GM18511 (cell line): ENCODE data around the gene KCNK6.

ENCODE experiments used
- ATAC-seq: cut with Tn5 transposase; IDR thresholded peaks from one replicate; pipeline ENCODE4 v1.9.1; 2021; ENCODE audit warnings: mild to moderate bottlenecking, moderate library complexity; ENCODE audit not compliant: unreplicated experiment

Gene KCNK6

DNA sequence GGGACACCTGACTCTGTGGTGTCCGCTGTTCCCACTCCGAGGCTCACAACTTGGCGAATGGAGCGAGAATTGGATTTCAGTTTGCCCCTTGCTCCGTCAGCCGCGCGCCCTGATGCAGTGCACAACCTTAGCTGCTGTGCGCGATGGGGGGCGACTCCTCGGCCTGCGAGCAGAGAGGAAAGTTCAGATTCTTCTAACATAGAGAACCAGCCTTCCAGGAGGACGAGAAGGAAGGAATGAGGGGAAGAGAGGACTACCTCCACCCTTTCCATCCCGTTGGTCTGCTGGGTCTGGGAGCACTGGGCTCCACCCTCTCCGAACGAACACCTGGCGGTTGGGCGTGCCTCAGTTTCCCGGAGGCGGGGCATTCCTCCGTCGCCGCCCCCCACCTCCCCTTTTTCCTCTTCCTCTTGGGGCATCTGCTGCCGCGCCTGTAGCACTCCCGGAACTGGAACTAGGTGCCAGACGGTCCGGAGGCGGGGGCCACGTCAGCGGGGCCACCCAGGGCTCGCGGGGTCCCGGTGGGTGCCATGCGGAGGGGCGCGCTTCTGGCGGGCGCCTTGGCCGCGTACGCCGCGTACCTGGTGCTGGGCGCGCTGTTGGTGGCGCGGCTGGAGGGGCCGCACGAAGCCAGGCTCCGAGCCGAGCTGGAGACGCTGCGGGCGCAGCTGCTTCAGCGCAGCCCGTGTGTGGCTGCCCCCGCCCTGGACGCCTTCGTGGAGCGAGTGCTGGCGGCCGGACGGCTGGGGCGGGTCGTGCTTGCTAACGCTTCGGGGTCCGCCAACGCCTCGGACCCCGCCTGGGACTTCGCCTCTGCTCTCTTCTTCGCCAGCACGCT, at the start of gene KCNK6:
Gene KCNK6, plus strand, starts transcription at position 425 of the 838 bp plus-strand sequence. Its CDS starts 106 bp downstream, at position 531.
- no peak for ATAC-seq

DNA sequence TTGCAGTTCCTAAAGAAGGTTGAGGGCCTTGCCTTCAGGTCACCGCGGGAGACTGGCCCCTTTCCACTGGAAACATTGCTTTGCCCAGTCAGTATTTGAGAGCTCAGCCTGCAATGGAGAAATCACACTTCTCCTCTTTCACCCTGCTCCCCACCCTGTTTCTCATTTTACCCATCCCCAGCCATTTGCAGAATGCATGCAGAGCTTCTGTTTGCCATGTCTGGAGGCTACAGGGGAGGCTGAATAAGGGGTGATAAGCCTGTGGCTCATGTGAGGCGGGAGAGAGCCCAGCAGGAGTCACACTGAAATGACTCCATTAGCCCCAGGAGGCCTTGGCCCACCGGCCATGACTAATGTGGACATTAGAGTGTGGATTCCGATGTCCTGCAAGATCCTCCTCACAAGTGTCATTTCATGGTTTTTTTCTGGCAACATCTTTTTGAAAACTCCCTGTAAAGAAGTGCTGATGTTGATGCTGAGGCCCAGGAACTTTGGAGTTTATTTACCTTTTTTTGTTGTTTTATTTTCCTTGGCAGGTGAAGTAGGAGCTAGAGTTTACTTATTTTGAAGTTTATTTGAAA, 49.0 kb upstream of the KCNK6 start:
- no peak for ATAC-seq

DNA sequence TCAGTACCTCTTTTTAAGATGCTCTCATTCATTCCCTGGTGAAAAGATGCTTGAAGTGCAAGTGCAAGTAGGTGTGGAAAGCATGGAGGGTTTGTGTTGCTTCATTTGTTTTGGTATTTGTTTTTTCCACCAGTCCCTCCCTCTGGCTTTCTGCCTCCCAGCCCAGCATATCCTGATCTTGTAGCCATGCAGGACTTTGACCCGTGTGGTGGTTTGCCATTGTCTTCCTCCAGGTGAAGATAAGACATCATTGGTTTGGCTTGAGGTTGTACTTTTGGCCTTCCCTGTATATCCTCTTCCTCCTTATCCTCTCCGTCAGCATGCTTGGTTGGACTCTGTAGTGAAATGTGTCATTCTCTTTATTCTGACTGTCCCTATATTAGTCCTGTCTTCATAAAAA, 46.1 kb upstream of the KCNK6 start:
- no peak for ATAC-seq

DNA sequence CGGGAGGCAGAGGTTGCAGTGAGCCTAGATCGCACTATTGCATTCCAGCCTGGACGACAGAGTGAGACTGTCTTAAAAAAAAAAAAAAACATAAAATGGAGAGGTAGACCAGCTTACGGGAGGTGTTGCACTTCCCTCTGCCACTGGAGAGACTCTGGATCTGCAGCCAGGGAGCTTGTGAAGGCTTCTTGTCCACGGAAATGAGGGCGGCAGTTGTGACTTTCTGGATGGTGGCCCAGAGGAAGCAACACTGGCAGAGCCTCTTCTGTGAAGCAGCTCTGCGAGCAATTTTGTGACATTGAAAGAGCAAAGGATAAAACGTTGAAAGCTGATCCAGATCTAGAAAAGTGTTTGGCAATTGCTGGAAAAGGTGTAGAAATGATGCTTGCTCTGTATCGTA, 44.9 kb upstream of the KCNK6 start:
- ATAC-seq: no peak

DNA sequence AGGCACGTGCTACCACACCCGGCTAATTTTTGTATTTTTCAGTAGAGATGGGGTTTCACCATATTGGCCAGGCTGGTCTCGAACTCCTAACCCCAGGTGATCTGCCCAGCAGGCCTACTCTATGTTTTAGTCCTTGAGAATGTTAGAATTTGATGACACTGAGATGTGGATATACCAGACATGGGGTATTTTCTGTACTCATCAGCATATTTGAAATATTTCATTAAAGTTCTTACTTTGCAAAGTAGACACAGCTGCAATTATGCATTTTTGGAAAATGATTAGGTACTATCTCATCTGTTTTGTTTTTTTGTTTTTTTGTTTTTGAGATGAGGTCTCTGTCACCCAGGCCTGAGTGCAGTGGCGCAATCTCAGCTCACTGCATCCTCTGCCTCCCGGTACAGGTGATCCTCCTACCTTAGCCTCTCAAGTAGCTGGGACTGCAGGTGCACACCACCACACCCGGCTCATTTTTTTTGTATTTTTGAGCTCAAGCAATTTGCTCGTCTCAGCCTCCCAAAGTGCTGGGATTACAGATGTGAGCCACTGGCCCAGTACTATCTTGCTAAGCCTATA, 42.6 kb upstream of the KCNK6 start:
- no peak for ATAC-seq

DNA sequence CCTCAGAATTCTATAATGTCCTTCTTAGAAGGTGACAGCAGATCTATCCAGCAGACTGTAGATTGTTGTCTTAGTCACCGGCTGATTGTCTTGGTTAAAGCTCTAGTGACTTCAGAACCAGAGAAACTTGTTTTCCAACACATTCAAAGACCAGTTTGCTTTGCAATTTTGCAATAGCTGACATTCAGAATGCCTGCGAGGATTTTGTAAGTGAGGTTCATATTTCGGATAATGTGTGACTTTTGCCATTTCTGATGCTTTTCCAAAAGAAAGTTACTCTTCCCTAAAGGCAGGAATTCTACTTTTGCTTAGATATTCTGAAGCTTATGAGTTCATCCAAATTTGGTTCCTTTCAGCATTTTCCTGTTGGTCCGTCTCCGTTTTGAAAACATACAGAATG, 42.1 kb upstream of the KCNK6 start:
- no peak for ATAC-seq

DNA sequence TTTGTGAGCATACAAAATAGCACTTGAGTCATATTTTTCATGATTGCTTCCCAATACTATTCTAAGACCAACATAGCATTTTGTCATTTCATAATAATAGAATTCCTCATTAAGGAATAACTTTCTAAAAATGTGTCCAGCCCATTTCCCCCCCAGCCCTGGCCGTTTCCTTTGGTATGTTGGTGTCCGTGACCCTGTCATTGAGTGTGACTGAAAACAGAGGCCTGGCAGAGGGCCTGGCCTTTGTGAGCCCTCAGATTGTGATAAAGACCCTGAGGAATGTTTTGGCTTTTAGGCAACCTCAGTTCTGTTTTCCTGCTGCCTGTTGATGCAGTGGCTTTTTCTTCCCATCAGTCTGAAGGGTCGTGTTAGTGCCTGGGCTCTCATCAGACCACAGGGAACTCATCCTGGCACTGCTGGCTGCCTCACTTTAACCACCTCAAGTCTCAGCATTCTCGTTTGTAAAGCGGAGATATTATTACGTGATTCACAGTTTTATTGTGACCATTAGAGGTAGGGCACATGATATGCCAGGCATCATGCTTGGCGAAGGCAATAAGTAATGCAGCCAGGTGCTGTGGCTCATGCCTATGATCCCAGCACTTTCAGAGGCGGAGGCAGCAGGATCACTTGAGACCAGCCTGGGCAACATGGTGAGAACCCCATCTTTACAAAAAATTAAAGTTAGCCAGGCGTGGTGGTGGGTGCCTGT, 41.5 kb upstream of the KCNK6 start:
- no peak for ATAC-seq

DNA sequence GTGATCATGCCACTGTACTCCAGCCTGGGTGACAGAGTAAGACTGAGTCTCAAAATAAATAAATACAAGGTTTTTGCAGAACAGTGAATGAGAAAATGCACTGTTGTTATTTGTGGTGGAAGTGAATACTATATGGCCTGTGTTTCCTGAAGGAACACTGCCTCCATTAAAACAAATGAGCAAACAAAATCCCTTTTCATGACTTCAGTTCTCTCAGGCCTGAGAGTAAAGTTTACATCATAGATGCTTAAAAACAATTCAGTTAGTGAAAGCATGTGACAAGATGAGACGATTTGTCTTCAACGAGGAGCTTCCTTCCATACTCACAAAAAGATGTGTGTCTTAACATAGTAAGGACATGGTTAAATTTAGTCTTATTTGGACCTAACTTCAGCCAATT, 40.9 kb upstream of the KCNK6 start:
- ATAC-seq: no peak

DNA sequence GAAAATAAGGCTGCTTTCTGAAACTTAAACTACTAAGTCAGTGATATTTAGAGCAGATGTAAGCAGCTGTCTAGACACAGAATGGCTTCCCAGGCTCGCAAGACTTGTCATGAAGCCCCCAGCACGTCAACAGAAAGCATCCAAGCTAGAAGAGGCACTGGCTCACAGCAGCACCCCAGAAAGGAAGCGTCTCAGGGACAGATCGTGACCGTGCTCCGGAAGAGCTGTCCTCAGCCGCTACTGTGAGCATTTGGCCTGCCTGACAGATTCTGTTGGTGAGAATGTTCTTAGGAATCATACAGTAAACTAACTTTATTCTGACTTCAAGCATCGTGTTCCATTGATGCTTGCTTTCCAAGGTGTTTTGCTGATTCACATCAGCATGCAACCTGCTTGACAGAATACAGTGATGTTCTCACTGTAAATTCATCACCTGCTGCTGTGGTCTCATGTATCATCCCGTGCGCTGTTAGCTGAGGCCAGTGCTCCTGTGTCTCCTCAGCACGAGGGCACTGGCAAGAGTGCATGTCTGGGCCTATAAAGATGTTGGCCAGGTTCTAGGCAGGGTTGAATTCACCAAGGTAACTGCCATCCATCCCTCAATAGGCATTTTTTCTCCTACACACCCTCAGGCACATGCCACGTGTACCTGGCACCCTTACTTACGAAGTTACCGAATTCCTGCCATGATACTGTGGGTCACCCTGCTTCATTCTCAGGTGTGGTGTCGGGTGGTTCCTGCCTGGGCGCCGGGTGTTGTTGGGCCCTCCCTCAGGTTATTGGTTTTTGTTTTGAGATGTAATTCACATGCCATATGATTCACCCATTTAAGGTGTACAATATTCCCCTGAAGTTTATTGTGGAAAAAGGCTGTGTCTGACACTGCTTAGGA, 39.4 kb upstream of the KCNK6 start:
- no peak for ATAC-seq

DNA sequence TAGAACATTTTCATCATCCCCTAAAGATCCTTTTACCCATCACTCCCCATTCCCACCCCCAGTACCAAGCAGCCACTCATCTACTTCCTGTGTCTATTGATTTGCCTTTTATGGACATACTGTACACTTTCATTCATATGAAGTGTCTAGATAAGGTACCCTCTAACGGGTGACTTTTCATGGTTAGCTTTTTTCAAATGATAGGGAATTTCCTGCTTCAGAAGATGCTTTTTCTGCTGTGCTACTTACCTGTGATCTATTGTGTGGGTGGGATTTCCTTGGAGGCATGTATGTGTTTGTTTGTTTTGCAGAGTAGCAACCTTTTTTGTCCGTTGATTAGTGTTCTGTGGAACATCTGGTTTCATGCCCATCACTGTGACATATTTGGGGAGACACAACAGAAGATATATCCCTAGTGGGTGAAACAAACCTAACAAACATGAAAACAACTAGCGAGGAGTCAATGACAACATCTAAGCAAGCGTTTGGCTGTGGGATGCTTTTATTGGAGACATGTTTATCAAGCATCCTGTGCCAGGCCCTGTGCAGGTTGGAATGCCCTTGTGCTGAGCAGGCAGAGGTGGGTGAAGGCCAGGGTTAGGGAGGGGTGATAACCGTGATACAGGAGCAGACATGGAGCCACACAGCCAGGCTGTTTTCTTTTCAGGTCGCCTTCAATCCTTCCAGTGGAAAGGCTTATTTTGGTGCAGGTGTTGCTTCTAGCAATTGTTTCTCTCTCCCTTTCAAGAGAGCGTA, 37.7 kb upstream of the KCNK6 start:
- no peak for ATAC-seq

DNA sequence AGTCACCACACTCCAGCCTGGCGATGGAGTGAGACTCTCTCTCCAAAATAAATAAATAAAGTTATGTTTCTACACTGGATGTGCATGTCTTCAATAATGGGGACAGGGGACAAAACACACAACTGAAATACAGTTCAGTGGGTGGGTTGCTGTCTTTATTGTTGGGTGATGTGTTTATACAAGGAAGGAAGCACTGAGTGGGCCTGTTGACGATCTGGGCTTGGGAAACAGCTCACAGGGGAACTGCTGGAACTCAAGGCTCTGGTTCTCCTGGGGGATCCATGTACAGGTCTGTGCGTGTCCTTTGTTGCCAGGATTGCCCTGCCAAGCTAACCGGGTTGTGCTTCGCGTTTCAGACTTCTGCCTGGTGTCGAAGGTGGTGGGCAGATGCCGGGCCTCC, 36.4 kb upstream of the KCNK6 start:
- ATAC-seq: no peak

DNA sequence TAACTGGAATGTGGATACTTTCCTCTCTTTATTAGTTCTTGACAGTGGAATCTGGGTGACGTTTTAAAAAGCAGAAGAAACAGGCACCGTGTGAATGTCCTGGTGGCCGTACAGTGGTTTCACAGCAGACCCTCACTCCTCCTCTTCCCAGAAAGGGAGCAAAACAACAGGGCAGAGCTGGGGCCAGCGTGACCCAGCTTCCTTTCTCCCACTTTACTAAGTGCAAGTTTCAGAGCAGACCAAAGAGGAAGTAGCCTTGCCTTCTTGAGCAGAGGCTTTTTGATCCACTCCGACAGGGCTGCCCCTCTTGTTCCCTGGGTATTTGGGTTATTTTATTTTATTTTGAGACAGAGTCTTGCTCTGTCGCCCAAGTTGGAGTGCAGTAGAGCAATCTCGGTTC, 35.2 kb upstream of the KCNK6 start:
- no peak for ATAC-seq

DNA sequence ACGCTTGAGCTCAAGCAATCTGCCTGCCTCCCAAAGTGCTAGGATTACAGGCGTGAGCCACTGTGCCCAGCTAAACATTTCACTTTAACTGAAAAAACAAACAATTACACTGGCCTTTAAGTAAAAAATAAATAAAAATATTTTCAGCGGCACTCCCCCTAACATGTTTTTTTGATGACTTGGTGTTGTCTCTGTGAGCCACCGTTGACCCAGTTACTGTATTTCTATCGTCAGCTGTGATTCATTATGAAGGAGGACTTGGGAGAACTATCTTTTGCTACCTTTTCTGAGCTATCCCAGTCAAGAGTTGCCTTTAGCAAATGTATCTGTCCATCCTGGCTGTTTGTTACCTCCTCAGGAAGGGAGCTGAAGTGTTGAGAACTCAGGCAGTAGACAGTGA, 34.1 kb upstream of the KCNK6 start:
- no peak for ATAC-seq

DNA sequence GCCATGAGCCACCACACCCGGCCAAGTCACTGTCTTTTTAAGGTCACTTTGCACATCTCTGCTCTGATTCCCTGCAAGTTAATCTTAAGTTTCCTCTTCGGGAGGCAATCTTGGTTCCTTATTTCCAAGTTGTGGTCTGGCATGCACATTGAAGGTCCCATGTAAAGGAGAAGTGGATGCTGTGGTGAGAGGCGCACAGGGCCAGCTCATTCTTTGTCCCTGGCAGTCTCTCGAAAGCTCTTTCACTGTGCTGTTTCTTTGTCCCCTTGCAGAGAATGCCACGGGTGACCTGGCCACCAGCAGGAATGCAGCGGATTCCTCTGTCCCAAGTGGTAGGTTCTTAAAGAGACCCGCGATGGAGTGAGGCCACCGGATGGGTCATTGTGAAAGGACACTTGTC, 32.0 kb upstream of the KCNK6 start:
- ATAC-seq: no peak

DNA sequence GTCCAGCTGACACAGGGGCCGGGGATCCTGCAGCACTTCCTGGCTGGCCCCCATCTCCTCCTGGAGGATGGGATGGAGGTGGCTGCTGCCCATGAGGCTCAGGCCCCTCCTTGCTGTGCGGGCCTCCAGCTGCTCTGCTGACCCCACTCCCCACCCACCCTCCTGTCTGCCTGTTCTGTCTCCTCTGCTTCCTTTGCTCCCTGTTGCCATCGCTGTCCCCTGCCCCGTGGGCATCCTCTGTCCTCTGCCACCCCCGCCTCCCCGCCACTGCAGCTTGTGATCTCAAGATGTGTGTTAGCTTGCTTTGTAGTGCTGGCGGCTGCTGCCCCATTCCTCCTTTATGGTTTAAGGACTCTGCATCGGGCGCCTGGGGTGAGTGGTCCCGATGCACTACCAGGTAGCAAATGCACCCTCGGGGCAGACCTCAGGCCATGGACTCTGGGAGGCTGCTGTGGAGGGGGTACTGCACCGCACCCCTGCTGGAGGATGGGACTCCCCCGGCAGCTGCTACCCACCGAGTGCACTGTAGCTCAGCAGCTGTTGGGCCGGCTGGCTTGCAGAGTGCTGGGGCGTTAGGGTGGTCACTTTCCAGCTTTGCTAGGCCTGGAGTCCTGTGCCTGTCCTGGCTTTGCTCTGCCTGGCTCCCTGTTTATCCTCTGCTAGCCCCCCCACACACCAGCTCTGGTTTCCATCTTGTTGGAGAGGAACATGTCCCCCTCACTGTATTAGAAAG, 31.4 kb upstream of the KCNK6 start:
- no peak for ATAC-seq

DNA sequence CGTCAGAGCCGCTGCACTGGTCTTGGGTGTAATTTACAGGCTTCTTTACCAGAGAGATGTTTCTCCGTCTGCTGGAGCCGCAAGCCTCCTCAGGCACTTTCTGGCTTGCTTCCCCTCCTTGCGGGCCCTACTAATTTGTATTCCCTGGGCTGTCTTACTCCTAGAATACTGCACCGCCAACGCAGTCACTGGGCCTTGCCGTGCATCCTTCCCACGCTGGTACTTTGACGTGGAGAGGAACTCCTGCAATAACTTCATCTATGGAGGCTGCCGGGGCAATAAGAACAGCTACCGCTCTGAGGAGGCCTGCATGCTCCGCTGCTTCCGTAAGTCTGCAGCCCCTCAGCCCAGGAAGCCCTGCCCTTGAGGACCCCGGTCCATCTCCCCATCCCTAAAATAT, 29.7 kb upstream of the KCNK6 start:
- ATAC-seq: no peak

DNA sequence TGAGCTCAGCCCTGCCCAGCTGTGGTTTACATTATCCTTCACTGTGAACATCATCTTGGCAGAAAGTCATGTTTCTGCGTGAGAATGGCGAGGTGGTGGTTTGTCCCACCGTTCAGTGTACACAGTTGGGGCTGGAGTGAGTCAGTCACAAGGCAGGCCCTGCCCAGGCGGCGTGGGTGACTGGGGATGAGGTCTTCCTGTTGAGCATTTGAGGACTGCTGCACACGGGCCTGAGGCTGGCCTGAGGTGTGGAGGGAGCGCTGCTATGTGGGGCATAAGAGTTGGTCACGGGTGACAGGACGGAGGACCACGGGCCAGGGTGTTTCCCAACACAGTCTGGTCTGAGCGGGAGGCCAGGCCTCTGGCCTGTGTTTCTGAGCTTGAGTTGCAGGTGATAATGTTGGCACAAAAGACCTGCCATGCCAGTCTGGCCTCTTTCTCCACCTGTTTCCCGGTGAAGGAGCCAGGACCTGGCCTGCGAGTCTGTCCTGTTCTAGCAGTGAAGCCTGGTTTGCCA, 29.0 kb upstream of the KCNK6 start:
- ATAC-seq: no peak

DNA sequence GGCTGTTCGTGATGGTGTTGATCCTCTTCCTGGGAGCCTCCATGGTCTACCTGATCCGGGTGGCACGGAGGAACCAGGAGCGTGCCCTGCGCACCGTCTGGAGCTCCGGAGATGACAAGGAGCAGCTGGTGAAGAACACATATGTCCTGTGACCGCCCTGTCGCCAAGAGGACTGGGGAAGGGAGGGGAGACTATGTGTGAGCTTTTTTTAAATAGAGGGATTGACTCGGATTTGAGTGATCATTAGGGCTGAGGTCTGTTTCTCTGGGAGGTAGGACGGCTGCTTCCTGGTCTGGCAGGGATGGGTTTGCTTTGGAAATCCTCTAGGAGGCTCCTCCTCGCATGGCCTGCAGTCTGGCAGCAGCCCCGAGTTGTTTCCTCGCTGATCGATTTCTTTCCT, 27.8 kb upstream of the KCNK6 start:
- ATAC-seq: no peak

DNA sequence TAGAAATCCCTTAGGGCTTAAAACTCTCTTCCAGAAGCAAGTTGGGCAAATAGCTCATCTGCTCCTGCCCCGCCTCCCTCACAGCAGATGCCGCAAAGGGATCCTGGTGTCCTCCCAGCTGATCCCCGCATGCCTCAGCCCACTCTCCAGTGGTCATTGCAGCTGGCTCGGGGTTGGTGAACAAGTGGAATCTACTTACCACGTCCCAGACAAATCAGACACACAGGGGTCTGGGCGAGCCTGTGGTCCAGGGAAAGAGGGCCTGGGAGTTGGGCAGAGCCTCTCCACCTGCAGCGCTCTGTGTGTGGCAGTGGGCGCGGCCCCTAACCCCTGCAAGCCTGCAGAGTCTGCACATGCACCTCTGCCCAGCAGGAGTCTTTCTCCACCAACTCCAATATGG, 26.4 kb upstream of the KCNK6 start:
- no peak for ATAC-seq
